PC-3 (cell line): ENCODE measurements around the gene DNAH9. TPM values are rescaled to one million over a fixed set of nuclear protein-coding genes. Genes with fewer than 3 reads are reported as not detected.

Source experiments
- ATAC-seq: fragments of 200-7000 bp; cut with Tn5 transposase; 2 replicates; pipeline ENCODE4 v1.9.1; 2020; ENCODE audit warnings: mild to moderate bottlenecking, moderate library complexity
- BruUV-seq: library from RNA; stranded (reverse); fragments of 400-500 nt; replicated peaks from 2 replicates; lab custom pipeline; 2021; lab: Mats Ljungman, UMichigan
- CTCF ChIA-PET: fragments of 300-600 bp; sonication (Branson Sonifier 250); formaldehyde crosslinking; loops from one replicate; lab custom pipeline; 2022; ENCODE audit warnings: antibody characterized with exemption; lab: Charles Lee
- POLR2A ChIA-PET: fragments of 300-600 bp; sonication (Branson Sonifier 250); formaldehyde crosslinking; loops from one replicate; lab custom pipeline; 2022; ENCODE audit warnings: antibody characterized with exemption; ENCODE audit not compliant: unreplicated experiment; lab: Charles Lee
- DNase-seq: peaks from one replicate; pipeline ENCODE4 v3.0.0-alpha.2; 2015
- H2AFZ ChIP-seq: fragments of 300-600 bp; sonication (generic); 2 replicates; pipeline ENCODE4 v1.6.0; 2016; ENCODE audit warnings: antibody characterized with exemption, low read length
- H3F3A ChIP-seq: fragments of 300-600 bp; sonication (generic); one replicate; pipeline ENCODE4 v1.6.0; 2017; ENCODE audit warnings: antibody characterized with exemption, low read length, control low read depth, mild to moderate bottlenecking; ENCODE audit not compliant: unreplicated experiment
- H3K27ac ChIP-seq: fragments of 300-600 bp; sonication (generic); 2 replicates; pipeline ENCODE4 v1.5.1; 2016; ENCODE audit warnings: mild to moderate bottlenecking, low read length
- H3K27me3 ChIP-seq: fragments of 300-600 bp; sonication (generic); 2 replicates; pipeline ENCODE4 v1.6.1; 2016; ENCODE audit warnings: low read length, mixed read lengths
- H3K36me3 ChIP-seq: fragments of 300-600 bp; sonication (generic); 2 replicates; pipeline ENCODE4 v1.6.1; 2016; ENCODE audit warnings: low read depth, mixed run types, low read length, mixed read lengths
- H3K4me1 ChIP-seq: fragments of 300-600 bp; sonication (generic); 2 replicates; pipeline ENCODE4 v1.5.1; 2016; ENCODE audit warnings: low read length; ENCODE audit not compliant: insufficient read depth
- H3K4me2 ChIP-seq: fragments of 300-600 bp; sonication (generic); 2 replicates; pipeline ENCODE4 v1.6.0; 2016; ENCODE audit warnings: low read length
- H3K4me3 ChIP-seq: fragments of 300-600 bp; sonication (generic); 2 replicates; pipeline ENCODE4 v1.5.1; 2016; ENCODE audit warnings: mild to moderate bottlenecking, low read length, mixed read lengths
- H3K79me2 ChIP-seq: fragments of 300-600 bp; sonication (generic); 2 replicates; pipeline ENCODE4 v1.6.1; 2017; ENCODE audit warnings: low read length, mixed read lengths
- H3K9ac ChIP-seq: fragments of 300-600 bp; sonication (generic); 2 replicates; pipeline ENCODE4 v1.6.0; 2016; ENCODE audit warnings: mild to moderate bottlenecking, low read length
- H3K9me2 ChIP-seq: fragments of 300-600 bp; sonication (generic); replicated peaks from 2 replicates; pipeline ENCODE4 v1.6.1; 2016; ENCODE audit warnings: mixed run types, low read length, mixed read lengths
- H3K9me3 ChIP-seq: fragments of 300-600 bp; sonication (generic); 2 replicates; pipeline ENCODE4 v1.6.1; 2016; ENCODE audit warnings: low read length, mixed read lengths
- H4K20me1 ChIP-seq: fragments of 300-600 bp; sonication (generic); 2 replicates; pipeline ENCODE4 v1.6.1; 2016; ENCODE audit warnings: low read length, mixed read lengths
- CTCF ChIP-seq: fragments of 300-600 bp; sonication (generic); conservative IDR thresholded peaks from 2 replicates; pipeline ENCODE4 v1.5.1; 2017; ENCODE audit warnings: antibody characterized with exemption, low read depth, mild to moderate bottlenecking, low read length
- EZH2 ChIP-seq: fragments of 300-600 bp; sonication (generic); IDR thresholded peaks from one replicate; pipeline ENCODE4 v1.6.1; 2017; ENCODE audit warnings: antibody characterized with exemption, mild to moderate bottlenecking, low read length; ENCODE audit not compliant: unreplicated experiment
- EZH2phosphoT487 ChIP-seq: fragments of 300-600 bp; sonication (generic); IDR thresholded peaks from 2 replicates; pipeline ENCODE4 v1.6.1; 2018; ENCODE audit warnings: mild to moderate bottlenecking, antibody characterized with exemption, low read length, borderline replicate concordance
- intact Hi-C: fragments of 100-400 bp; cut with micrococcal nuclease; formaldehyde crosslinking; loops from 2 replicates; pipeline ENCODE4 v1.9.0; 2023
- total RNA-seq: library from RNA; depleted of rRNA; stranded (reverse); fragments of >200 nt; gene quantifications from 2 replicates; pipeline ENCODE4 v1.2.3, GENCODE V29; 2014

The DNAH9 gene
- total RNA-seq, 1 experiment from 2014 or later, result 0.11 TPM

DNA sequence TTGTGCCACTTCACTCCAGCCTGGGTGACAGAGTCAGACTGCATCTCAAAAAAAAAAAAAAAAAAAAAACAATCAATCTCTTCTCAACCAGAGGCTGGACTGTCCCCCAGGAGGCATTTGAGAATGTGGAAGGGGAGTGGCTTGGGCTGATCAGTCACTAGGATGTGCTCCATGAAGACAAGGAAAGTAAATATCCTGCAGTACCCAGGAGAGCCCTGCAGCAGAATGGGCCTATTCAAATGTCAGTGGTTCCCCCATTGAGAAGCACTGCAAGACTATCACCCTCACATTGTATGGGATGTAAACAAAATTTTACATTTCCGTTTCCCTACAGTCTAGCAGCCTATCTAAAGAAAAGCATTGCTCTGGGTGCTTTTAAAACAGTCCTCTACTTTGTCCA is 70.3 kb downstream of the DNAH9 start:
- no peaks in the 10 kb centered on the region for H3K79me2 ChIP-seq
- BruUV-seq, result no TSS peak

DNA sequence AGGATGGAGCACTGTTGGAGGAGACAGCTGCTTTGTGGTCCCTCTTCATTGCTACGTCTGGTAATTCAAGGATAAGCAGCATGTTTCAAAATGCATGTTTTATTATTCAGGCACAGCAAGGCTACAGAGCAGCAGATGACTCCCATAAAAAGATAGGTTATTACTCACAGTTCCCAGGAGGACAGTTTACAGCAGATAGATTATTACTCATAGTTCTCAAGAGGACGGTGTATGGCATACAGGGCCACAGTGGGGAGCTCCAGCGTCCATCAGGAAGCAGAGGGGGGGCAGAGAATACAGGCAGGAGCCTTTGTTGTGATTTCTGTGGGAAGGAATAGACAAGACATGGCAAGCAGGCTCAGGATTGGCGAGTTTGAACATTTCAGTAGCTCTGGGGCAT is 72.9 kb downstream of the DNAH9 start:
- Histone ChIP-seq H3K27me3 (no peaks in the 10 kb centered on the region), H3K27ac (no peak overlapping the region), H3K9me3 (no peaks in the 10 kb centered on the region), H3F3A (no peaks in the 10 kb centered on the region), H3K4me2 (no peak overlapping the region), H3K4me1 (no peaks in the 10 kb centered on the region), H3K79me2 (no peaks in the 10 kb centered on the region), H3K9me2 (no peaks in the 10 kb centered on the region), H3K4me3 (no peak overlapping the region), H3K9ac (no peak overlapping the region), H2AFZ (no peak overlapping the region), H3K36me3 (no peaks in the 10 kb centered on the region), H4K20me1 (no peaks in the 10 kb centered on the region)
- ChIA-PET CTCF (no interaction called here), POLR2A (no interaction called here)
- TF ChIP-seq EZH2 (no peak), EZH2phosphoT487 (no peak), CTCF (no peak)
- DNase-seq (no peak), ATAC-seq (no peak)
- intact Hi-C loops, result no loop called here
- no TSS peak for BruUV-seq

More for the DNA sequence above, 70.3 kb downstream of the DNAH9 start:
- Histone ChIP-seq H3K9me2 (no peaks in the 10 kb centered on the region), H3K36me3 (no peaks in the 10 kb centered on the region), H3F3A (no peaks in the 10 kb centered on the region), H3K9me3 (no peaks in the 10 kb centered on the region), H2AFZ (no peak overlapping the region), H3K9ac (no peak overlapping the region), H3K4me3 (no peak overlapping the region), H4K20me1 (no peaks in the 10 kb centered on the region), H3K27me3 (no peaks in the 10 kb centered on the region), H3K4me2 (no peak overlapping the region), H3K27ac (no peak overlapping the region), H3K4me1 (no peaks in the 10 kb centered on the region)
- ChIA-PET POLR2A (no interaction called here), CTCF (no interaction called here)
- intact Hi-C loops, result no loop called here
- TF ChIP-seq EZH2phosphoT487, result no peak
- DNase-seq (no peak), ATAC-seq (no peak)

GRCh38 chr17:11682646-11683045 is 84.4 kb downstream of the DNAH9 start:
- no peak for DNase-seq
- H3K9me2 ChIP-seq, result no peaks in the 10 kb centered on the region
- H3K4me1 ChIP-seq, result no peaks in the 10 kb centered on the region
- H3K36me3 ChIP-seq, result no peaks in the 10 kb centered on the region
- H3F3A ChIP-seq, result no peaks in the 10 kb centered on the region
- H3K9me3 ChIP-seq, result no peaks in the 10 kb centered on the region
- H3K4me3 ChIP-seq, result no peak overlapping the region
- H3K27ac ChIP-seq, result no peak overlapping the region
- ChIA-PET CTCF (no interaction called here), POLR2A (no interaction called here)
- no peaks in the 10 kb centered on the region for H3K79me2 ChIP-seq
- no peak overlapping the region for H2AFZ ChIP-seq
- no peak overlapping the region for H3K4me2 ChIP-seq
- no peak overlapping the region for H3K9ac ChIP-seq
- intact Hi-C loops, result no loop called here
- H4K20me1 ChIP-seq, result no peaks in the 10 kb centered on the region
- no TSS peak for BruUV-seq
- H3K27me3 ChIP-seq, result no peaks in the 10 kb centered on the region
- ATAC-seq, result no peak
- no peak for TF ChIP-seq EZH2phosphoT487
- TF ChIP-seq EZH2, result no peak
- no peak for TF ChIP-seq CTCF
